Hindlimb muscle (tissue), 1 donor: Measurements from ENCODE around the gene VPS8. TPM values are rescaled to one million over a fixed set of nuclear protein-coding genes. Genes with fewer than 3 reads are reported as not detected.
A peak's percentile ranks its signal among the peaks of the same experiment; 100 is the strongest.

ENCODE experiments used
- DNase-seq: peaks from one replicate; pipeline ENCODE4 v3.0.0-alpha.2; 2013
- polyA plus RNA-seq: library from polyadenylated mRNA; unstranded; fragments of 120-200 nt; gene quantifications from one replicate; pipeline ENCODE4 v1.2.1, GENCODE V29; 2013; ENCODE audit not compliant: insufficient read length

VPS8 gene
- polyA plus RNA-seq, 1 donor = 86.4 TPM

DNA sequence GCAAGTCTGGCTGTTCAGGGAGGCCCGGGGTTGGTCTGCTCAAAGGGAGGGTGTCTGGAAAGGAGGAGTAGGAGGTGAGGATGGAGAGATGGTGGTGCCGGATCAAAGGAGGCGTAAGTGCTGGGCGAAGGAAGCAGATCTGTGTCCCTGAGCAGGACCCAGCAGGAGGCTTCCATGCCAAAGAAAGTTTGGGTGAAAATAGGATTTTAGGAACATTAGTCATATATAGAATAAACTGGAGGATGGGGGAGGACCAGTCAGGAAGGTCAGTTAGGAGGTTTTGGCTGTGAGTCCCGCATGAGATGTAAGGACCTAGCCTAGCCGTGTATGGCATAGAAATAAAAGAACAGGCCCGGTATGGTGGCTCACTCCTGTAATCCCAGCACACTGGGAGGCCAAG is 28.6 kb upstream of the VPS8 start:
- DNase-seq = no peak

DNA sequence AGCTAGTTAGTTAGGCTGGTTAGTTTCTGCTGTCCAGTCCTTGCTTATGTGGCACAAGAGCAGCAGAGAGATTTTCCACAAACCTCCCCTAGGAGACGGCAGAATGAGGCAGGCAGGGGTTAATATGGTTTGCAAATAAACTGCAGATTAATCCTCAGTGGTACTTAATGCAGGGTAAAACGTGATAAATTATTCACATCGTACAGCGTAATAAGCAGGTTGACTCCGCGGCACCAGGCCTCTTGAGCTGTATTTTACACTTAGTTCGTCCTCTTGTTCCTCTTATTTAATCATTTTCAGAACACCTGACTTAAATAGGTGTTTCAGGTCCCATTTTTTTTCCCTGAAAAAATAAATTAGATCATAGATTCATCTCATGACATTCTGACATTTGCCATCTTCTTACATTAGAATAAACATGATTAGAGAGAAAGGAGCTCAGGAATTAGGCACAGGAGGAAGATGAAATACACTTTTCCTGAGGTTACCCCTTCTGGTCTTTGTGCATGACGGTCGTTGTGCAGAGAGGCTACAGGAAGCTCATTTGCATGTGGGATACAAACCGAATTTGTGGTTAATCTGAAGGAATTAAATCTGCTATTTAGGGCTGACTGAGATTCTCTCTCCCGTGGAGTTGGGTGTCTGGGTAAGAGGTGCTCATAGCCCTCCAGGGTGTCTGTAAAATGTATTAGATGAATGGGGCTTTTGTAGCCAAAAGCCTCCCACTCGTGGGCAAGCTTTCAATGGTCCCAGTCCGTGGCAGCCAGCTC is 27.1 kb upstream of the VPS8 start:
- DNase-seq = no peak

DNA sequence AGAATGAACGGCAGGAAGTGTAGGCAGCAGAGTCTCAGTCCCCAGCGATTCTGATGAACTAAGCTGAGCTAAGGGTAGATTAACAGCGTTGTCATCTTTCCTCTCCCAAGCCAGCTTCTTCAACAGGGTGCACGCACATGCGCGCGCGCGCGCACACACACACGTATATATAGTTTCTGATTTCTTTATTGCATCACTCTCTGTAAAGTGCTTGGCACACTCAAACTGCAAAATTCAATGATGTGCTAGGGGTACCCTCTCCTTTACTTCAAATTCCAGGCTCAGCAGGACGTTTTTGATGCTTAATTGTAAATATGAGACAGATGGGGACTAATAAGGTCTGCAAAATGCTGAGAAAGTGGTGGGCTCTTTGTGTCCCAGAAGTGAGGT is 26.1 kb upstream of the VPS8 start:
- peak; percentile 61 for DNase-seq

DNA sequence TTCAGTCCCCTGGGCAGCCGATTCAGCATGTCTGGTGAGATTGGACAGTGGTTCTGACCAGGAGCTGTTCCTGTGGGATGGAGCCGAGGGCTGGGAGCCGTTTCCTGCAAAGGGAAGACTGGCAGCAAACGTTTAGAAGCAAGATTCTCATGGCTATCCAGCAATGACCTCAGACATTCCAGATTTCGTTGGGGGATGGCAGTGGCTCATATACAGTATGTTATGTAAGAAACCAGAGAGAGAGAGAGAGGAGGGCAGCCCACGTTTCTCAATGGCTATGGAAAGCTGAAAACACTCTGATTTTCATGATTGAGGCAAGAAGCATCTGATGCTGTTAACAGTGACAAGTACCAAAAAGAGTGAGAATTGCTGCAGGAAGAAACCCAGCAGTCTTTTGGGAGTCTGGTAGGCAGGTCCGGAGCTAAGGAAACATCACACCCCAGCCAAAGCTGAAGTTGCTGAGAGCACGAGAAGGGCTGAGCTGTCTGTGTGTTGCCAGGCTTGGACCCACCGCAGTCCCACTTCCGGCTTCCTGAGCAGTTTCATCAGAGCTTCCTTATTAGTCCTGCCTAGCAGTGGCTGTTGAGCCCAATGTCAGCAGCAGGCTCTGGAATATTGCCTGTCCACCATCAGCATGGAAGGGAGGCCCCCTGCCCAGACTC is 25.6 kb upstream of the VPS8 start:
- DNase-seq = peak; percentile 80

DNA sequence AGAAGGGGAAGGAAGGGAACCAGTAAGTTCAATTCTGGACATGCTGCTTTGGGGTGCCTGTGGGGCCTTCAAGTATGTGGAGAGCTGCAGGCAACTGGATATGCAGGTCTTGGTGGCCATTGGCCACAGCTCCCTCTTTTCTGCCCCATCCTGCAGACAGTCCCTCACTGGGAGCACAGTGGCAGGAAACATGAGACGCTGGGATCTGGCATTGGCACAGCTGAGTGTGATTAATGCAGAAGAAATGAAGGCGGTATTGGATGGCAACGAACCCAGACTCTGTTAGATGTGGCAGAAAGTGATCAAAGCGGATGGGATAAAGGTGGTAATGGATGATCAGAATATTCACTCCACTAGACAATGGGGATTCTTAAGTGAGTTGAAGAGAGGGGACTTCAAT is 23.2 kb upstream of the VPS8 start:
- DNase-seq = no peak

DNA sequence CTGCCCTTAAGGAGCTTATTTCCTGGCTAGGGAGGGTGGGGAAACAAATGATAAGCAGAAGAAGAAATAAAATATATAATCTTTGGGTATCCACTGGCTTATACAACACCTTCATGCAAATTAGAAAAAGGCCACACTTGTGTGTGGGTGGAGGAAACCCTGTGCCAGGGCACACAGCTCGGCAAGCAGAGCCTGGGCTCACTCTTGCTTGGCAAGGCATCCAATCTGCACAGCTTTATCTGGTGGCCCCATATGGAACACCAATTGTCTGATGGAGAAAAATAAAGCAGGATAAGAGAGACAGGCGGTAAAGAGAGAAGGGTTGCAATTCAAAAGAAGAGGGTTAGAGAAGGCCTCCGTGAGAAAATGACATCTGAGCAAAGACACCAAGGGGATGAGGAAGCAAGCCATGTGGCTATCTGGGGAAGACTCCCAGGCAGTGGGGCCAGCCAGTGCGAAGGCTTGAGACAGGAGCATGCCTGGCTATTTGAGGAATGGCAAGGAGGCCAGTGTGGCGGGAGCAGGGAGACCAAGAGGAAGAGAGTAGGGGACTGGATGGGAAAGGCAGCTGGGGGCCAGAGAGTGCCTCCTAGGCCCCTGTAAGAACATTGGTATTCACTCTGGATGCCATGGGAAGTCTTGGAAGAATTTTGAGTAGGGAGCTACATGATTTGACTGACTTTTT is 22.5 kb upstream of the VPS8 start:
- no peak for DNase-seq

DNA sequence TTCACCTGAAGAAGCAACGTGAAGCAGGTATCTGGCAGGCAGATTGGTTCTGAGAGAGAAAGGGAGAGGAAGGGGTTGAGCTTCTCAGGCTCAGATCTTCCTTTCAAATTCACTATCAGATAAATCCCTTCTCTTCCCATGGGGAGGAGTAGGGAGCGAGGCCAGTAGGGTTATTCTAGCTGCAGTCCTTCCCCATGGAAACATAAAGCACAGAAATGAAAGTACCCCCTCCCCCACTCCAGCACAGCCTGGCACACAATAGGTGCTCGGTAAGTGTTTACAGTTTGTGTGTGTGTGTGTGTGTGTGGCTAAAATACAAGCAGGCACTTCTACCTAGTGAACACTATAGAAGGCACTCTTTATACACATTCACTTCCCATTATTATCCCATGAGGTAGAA is 20.8 kb upstream of the VPS8 start:
- DNase-seq = no peak

DNA sequence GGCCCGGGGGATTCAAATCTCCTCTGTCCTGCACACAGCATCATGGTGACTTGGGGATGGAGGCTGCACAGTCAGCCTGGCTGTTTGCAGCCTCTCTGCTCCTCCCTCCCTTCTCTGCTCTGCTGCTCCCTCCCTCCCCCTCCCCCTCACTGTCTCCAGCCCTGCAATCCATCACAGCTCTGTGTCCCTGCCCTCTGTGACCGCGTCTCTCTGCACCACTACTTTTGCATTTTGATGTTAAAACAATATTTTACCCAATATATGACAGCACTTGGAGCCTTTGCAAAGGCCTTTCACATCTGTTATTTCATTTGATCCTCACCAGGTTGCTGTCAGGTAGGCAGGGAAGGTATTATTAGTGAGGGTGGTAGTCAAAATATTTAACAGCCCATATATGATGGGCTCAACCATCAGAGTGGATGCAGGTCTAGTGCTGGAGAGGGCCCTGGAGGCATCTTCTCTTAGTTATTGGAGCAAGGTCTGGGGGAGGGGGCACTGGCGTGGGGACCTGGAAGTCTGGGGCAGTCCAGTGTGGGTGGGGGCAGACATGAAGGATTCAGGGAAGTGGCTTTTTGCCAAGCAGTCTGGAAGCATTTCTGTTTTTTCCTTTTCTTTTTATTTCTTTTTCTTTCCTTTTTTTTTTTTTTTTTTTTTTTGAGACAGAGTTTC is 16.3 kb upstream of the VPS8 start:
- DNase-seq = no peak

DNA sequence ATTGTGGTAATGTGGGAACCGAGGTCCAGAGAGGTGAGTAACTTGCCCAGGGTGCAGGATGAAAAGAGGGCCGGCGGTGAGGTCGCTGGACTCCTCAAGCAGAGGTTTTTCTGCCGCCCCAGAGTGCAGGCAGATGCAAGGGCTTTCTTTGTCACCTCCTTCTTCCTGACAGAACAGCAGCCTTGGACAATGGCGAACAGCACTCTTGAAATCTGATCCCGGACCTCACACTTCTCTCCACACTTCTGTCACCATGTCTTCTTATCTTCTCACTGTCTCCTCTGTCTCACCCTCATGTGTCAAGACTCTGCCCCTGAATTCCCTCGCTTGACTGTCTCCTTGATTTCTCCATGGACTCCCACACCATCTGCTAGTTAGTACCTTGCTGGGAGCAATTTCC is 15.4 kb upstream of the VPS8 start:
- no peak for DNase-seq

DNA sequence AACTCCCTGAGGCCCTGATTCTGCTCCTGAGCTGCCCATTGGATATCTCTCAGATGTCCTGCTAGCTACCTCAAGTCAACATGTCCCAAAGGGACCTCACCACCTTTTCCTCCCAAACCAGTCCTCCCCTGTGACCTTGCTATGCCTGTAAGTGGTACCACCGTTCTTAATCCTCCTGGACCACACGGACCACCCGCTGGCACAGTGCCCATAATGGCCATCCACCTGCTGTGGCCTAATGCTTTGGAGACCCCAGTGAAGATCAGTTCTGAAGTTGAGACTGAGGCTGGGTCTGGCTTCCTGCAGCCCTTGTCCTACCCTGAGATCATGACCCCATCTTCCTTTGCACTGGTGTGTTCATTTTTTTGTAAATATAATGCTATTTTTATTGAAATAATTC is 15.0 kb upstream of the VPS8 start:
- DNase-seq = no peak

DNA sequence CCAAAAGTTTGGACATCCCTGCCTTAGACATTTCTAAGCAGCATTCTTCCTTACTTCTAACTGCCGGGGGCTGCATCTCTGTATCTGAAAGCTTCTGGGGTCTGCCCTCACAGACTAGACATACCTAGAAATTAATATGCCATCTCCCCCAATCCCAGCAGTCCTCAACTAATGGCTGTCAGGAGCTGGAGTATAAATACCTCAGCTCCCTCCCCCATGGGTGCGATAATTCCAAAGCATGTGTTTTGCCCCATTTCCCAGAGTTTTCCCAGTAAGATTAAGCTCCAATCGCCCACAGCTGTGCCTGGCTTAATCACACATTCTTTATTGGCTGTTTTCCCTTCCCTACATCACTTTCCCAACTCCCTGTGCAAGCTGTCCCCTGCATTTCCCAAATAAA is 13.8 kb upstream of the VPS8 start:
- no peak for DNase-seq

DNA sequence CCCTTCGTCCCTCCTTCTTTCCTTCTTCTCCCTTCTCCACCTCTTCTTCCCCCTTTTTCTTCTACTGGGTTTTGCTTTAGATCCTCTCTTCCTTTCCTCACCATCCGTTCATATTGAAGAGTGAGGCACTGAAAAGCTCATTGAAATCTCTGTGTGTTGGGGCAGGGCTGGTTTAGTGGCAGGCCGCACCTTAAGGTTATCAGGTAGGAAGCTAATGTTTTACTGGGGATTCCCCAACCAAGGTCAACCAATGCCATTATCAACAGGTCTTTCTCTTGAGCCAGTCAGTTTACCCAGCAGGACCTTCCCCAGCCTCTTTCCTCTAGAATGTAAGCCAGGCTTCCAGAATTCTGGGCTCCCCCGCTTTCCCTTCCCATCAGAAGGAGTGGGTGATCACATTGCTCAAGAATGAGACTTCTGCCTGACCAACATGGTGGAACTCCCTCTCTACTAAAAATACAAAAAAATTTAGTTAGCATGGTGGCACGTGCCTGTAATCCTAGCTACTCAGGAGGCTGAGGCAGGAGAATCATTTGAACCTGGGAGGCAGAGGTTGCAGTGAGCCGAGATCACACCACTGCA is 11.5 kb upstream of the VPS8 start:
- DNase-seq = no peak

DNA sequence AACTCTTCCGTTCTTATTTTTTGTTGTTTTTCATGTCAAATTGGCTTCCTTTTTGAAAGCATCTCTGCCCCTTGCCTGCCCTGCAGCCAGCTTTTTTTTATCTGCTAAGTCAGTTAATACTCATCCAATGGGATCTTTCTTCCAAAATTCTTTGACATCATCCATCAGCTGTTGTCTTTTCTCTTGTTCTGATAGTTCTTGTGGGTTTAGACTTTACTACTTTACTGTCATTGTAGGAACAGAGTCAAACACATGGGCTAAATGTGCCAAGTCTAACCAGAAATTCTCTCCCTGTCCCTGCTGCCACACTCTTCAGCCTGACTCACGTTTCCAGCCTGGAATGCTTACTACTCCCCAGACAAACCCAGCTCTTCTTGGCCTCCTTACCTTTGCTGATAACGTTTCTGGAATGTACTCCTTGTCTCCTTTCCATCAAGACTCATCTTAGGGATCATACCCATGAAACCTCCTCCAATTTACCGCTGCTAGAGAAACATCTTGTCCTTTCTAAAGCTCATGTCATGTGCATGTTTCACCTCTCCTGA is 10.7 kb upstream of the VPS8 start:
- DNase-seq = no peak

DNA sequence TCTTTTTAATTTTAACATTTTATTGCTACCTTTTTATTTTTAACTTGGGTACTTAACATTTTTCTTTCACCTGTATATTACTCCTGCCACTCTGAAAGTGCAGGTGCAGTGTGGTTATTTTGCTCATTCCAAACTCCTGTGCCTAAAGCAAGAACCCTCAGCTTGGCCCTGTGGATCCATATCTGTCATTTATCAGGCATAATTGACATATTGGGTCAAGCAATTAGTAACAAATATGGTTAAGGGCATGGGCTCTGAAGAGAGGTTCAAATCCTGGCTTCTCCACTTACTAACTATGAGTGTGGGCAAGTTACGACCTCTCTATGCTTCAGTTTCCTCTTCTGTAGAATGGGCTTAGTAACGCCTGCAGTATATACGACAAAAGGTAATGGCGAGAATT is 9.8 kb upstream of the VPS8 start:
- DNase-seq = no peak

DNA sequence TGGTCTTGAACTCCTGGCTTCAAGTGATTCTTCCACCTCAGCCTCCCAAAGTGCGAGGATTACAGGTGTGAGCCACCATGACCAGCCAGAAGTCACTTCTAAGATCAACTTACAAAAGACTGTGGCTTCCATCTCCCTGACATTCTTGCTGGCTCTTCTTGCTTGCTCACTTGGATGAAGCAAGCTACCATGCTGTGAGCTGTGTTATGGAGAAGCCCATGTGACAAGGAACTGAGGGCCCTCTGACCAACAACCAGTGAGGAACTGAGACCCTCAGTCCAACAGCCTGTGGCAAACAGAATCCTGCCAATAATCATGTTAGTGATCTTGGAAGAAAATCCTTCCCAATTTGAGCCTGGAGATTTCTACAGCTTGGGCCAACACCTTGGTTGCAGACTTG is 7.2 kb upstream of the VPS8 start:
- DNase-seq = no peak

DNA sequence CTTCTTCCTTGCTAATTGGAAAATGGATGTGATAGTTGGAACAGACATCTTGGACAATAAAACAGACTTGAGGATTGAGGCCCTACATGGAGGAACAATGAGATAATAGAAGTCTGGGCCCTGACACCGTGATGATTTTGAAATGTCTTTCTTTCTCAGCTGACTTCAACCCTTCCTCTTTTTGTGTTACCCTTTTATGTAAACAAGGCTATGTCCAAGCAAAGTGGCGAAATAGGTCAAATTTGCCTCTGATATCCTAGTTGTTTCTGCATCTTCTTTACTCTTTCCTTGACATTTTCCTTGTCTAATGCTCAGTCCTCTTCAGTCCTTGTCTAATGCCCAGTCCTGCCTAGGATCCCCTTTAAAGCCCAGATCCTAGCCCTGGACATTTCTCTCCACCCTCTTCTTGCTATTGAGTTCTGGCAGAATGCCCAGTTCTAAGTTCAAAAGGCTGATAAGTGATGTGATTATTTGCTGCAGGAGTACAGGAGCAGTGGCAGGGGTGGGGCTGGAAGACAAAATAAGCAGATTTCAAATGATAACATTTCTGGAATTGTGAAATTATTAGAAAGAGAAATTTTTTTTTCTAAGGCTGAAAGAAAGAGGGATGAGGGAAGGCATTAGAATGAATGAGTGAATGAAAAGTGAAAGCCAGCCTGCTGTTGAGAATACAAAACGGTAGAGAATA is 6.5 kb upstream of the VPS8 start:
- DNase-seq = no peak

DNA sequence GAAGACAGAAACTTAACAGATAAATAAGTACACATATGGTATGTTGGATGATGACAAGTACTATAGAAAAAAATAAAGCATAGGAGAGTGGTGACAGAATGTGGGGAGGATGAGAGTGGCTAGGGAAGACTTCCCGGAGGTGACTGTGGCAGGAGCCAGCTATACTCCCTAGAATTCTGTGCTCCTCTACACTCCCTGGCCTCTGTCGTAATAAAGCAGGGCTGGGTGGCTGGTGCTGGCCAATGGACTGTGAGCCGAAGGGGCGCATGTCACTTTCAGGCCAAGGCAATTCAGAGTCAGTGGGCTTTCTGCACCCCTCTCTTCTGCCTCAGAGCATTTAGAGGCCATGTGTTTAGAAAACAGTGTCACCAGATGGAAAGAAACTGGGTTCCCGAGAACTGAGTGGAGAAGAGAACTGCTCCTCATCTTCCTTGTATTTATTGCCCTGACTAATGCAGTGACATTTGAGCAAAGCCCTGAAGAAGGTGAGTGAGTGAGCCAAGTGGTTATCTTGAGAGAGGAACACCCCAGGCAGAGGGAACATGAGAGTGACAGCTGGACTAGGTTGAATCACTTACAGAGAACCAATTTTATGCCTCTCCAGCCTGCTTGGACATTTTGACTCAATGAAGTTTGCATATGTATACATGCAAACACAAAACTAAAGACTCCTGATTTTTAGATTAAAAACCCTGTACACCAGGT is 5.2 kb upstream of the VPS8 start:
- DNase-seq = no peak

DNA sequence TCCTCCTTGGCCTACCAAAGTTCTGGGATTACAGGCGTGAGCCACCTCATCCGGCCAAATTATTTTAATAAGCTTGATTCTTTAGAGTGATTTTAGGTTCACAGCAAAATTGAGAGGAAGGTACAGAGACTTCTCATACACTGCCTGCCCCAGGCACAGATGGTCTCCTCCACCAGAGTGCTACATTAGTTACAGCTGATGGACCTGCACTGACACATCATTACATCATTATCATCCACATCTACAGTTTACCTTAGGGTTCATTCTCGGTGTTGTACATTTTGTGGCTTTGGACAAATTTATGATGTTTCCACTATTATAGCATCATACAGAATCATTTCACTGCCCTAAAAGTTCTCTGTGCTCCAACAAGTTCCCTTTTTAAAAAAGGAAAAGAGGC is 4.4 kb upstream of the VPS8 start:
- no peak for DNase-seq

DNA sequence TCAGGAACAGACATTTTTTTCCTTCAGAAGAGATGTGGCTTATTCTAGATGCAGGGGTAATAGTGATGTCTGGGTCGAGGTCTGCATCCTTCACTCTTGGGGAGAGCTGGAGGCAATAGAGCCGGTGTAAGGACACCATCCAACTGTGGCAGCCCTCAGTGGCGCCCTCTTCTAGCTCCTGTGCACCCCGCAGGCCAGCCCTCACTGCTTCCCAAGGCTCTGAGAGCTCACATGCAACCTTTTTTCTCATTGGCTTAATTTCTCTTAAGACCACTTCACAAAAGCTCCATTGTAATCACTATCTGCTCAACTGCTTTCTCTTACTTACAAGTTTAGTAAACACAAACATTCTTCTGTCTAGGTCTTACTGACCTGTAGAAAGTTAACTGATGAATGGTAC is 3.9 kb upstream of the VPS8 start:
- DNase-seq = no peak

DNA sequence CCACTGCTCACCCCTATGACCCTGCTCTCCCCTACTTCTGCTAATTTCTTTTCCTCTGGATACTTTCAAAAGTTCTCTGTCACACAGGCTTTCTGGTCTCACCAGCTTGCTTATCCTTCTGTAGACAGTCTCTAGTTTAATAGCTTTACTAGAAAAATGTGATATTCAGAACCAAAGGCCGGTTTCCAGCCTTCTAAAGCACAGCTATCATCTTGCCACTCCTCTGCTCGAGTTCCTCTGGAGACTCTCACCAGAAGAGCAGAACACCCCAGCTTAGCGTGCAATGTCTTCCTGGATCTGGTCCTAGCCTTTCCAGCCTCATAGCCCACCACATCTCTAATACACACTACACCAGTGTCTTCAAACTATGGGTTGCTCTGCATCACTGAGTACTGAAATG is 1.8 kb upstream of the VPS8 start:
- no peak for DNase-seq

DNA sequence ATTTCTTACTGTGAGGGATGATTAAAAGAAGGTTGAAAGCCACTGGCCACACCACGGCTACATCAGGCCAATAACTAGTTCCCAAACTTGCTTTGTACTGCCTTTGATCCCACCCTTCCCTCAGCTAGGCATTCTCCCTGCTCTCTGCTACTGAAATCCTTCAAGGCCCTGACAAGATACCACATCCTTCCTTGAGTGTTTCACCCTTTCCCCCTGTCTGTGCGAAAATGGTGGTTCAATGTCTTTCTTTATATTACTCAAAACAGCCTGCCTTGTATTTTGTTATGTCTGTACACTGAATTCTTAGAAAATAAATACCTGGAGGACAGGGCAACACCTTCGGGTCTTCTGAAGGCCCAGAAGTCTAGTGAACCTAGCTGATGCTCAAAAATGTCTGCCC is 932 bp upstream of the VPS8 start:
- no peak for DNase-seq

DNA sequence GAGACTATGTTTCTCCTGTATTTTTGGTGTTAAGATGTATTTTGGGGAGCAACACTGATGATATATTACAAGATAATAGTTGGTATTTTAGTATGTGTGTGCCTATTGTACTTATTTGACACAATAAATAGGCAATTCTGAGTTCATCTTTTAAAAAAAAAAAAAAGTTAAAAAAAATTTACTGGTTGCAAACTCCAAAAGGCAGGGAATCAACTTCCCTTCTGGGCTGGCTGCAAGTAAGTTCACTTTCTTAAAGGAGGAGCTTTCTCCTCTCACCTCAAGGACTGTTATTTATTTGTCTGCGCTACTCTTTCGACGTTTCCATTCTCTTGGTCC is 335 bp upstream of the VPS8 start:
- DNase-seq = no peak
